Right lobe of liver (tissue), 4 donors: ENCODE results near the gene HOXA13.

Experiments used
- POLR2A ChIP-seq: fragments of 450-650 bp; IDR thresholded peaks from one replicate; pipeline ENCODE4 v1.6.1; 2017; ENCODE audit warnings: antibody characterized with exemption, mild to moderate bottlenecking
- TF ChIP-seq, protein P1 (sequence below), 4 donors: fragments of 200-600 bp in 3 of 4; fragments of 450-650 bp in 1 of 4; IDR thresholded peaks; one replicate each; pipeline versions ENCODE4 v1.5.1 to v1.8.0; 2016 to 2022; ENCODE audit warnings: antibody characterized with exemption in 4 of 4, mild to moderate bottlenecking in 2 of 4
- donor health status: DM: no; HTN: no; CAD: no.
- donor health status: DM: no; HTN: no; CAD: no.
- donor health status: DM: no; HTN: yes; CAD: no.

DNA sequence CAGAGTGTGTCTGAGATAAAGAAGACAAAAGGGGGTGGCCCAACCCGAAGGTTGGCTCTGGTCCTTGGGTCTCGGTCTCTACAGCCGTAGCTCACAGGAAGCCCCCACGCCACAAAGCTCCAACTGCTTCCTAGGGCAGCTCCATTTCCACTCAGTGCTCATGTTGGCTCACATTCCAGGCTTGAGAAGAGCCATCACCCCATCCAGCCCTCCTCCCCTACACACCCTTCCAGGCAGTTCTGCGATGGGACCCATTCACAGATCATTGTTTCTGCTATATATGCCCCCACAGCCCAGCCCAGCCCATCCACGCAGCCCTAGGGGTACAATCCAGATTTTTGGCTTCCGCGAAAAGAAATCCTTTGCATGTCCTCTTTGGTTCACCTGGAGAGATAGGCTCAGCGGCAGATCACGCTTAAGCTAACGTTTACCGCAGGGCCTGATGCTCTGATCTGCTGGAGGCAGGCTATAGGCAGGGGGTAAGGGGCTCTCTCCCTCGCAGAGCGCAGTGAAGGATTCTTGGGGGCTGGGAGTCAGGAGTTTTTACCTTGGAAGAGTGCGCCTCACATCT is 8.6 kb downstream of the HOXA13 start:
- TF ChIP-seq, protein P1, sequence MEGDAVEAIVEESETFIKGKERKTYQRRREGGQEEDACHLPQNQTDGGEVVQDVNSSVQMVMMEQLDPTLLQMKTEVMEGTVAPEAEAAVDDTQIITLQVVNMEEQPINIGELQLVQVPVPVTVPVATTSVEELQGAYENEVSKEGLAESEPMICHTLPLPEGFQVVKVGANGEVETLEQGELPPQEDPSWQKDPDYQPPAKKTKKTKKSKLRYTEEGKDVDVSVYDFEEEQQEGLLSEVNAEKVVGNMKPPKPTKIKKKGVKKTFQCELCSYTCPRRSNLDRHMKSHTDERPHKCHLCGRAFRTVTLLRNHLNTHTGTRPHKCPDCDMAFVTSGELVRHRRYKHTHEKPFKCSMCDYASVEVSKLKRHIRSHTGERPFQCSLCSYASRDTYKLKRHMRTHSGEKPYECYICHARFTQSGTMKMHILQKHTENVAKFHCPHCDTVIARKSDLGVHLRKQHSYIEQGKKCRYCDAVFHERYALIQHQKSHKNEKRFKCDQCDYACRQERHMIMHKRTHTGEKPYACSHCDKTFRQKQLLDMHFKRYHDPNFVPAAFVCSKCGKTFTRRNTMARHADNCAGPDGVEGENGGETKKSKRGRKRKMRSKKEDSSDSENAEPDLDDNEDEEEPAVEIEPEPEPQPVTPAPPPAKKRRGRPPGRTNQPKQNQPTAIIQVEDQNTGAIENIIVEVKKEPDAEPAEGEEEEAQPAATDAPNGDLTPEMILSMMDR (IDR thresholded peaks at IDR 0.05), result no peak
- no peak for TF ChIP-seq POLR2A
